GM23338 (cell line): ENCODE measurements around the gene KLC3. TPM values are rescaled to one million over a fixed set of nuclear protein-coding genes. Genes with fewer than 3 reads are reported as not detected.

Experiments
- ATAC-seq: fragments of 200-7000 bp; cut with Tn5 transposase; 3 replicates; pipeline ENCODE4 v1.9.1; 2020
- DNase-seq: peaks from one replicate; pipeline ENCODE4 v3.0.0-alpha.2; 2015; ENCODE audit warnings: low spot score
- H2AFZ ChIP-seq: fragments of 200-600 bp; sonication (generic); 2 replicates; pipeline ENCODE4 v1.8.0; 2016; ENCODE audit warnings: antibody characterized with exemption, mild to moderate bottlenecking, moderate library complexity
- H3F3A ChIP-seq: fragments of 200-600 bp; sonication (generic); replicated peaks from 2 replicates; pipeline ENCODE4 v1.8.0; 2017; ENCODE audit warnings: antibody characterized with exemption, mixed run types, low read depth
- H3K27ac ChIP-seq: fragments of 200-600 bp; sonication (generic); 2 replicates; pipeline ENCODE4 v1.6.1; 2016; ENCODE audit warnings: low read depth
- H3K27me3 ChIP-seq: fragments of 200-600 bp; sonication (generic); 2 replicates; pipeline ENCODE4 v1.8.0; 2016; ENCODE audit warnings: mild to moderate bottlenecking, mixed run types, moderate library complexity; ENCODE audit not compliant: insufficient read depth
- H3K36me3 ChIP-seq: fragments of 200-600 bp; sonication (generic); 2 replicates; pipeline ENCODE4 v1.8.0; 2016; ENCODE audit warnings: mild to moderate bottlenecking; ENCODE audit not compliant: insufficient read depth
- H3K4me1 ChIP-seq: fragments of 200-600 bp; sonication (generic); 2 replicates; pipeline ENCODE4 v1.8.0; 2016; ENCODE audit warnings: mild to moderate bottlenecking, moderate library complexity; ENCODE audit not compliant: insufficient read depth
- H3K4me2 ChIP-seq: fragments of 200-600 bp; sonication (generic); 2 replicates; pipeline ENCODE4 v1.7.1; 2017; ENCODE audit warnings: mixed run types
- H3K4me3 ChIP-seq: fragments of 200-600 bp; sonication (generic); 2 replicates; pipeline ENCODE4 v1.6.1; 2016; ENCODE audit warnings: mixed run types
- H3K79me2 ChIP-seq: fragments of 200-600 bp; sonication (generic); replicated peaks from 2 replicates; pipeline ENCODE4 v1.8.0; 2017; ENCODE audit warnings: mild to moderate bottlenecking; ENCODE audit not compliant: insufficient read depth
- H3K9me2 ChIP-seq: fragments of 200-600 bp; sonication (generic); 2 replicates; pipeline ENCODE4 v1.8.0; 2017; ENCODE audit not compliant: insufficient read depth
- H4K20me1 ChIP-seq: fragments of 200-600 bp; sonication (generic); replicated peaks from 2 replicates; pipeline ENCODE4 v1.8.0; 2017; ENCODE audit warnings: mild to moderate bottlenecking; ENCODE audit not compliant: insufficient read depth
- H3K27ac Mint-ChIP-seq: 2 replicates; pipeline ENCODE4 v1.8.0; 2020; ENCODE audit warnings: inconsistent platforms, mild to moderate bottlenecking, moderate library complexity, mixed read lengths
- H3K27me3 Mint-ChIP-seq: 3 replicates; pipeline ENCODE4 v1.8.0; 2022; ENCODE audit warnings: low read depth, mild to moderate bottlenecking, moderate library complexity, mixed read lengths, inconsistent platforms; ENCODE audit not compliant: insufficient read depth, poor library complexity
- H3K36me3 Mint-ChIP-seq: 3 replicates; pipeline ENCODE4 v1.8.0; 2021; ENCODE audit warnings: low read depth, mild to moderate bottlenecking, inconsistent platforms, moderate library complexity, mixed read lengths
- H3K4me1 Mint-ChIP-seq: 3 replicates; pipeline ENCODE4 v1.8.0; 2020; ENCODE audit warnings: mild to moderate bottlenecking, inconsistent platforms, mixed read lengths
- H3K4me3 Mint-ChIP-seq: 3 replicates; pipeline ENCODE4 v1.8.0; 2021; ENCODE audit warnings: moderate library complexity, mild to moderate bottlenecking, inconsistent platforms, mixed read lengths
- H3K9me3 Mint-ChIP-seq: 3 replicates; pipeline ENCODE4 v1.8.0; 2020; ENCODE audit warnings: moderate library complexity, mild to moderate bottlenecking, inconsistent platforms, mixed read lengths
- CREB1 ChIP-seq: fragments of 250-450 bp; sonication (Bioruptor Pico); IDR thresholded peaks from 2 replicates; pipeline ENCODE4 v1.5.0; 2020; ENCODE audit warnings: low read depth, mild to moderate bottlenecking, moderate library complexity
- EZH2 ChIP-seq: fragments of 200-600 bp; sonication (generic); IDR thresholded peaks from one replicate; pipeline ENCODE4 v1.8.0; 2017; ENCODE audit warnings: antibody characterized with exemption, mild to moderate bottlenecking, low read depth; ENCODE audit not compliant: unreplicated experiment
- EZH2phosphoT487 ChIP-seq: fragments of 200-600 bp; sonication (generic); IDR thresholded peaks from one replicate; pipeline ENCODE4 v1.8.1; 2018; ENCODE audit warnings: antibody characterized with exemption; ENCODE audit not compliant: unreplicated experiment
- JUNB ChIP-seq: IDR thresholded peaks from one replicate; pipeline ENCODE4 v1.6.1; 2016; ENCODE audit warnings: antibody characterized with exemption; ENCODE audit not compliant: unreplicated experiment
- NANOG ChIP-seq: IDR thresholded peaks from 2 replicates; pipeline ENCODE4 v1.6.1; 2016; ENCODE audit warnings: antibody characterized with exemption, borderline replicate concordance
- POLR2AphosphoS5 ChIP-seq: IDR thresholded peaks from 2 replicates; pipeline ENCODE4 v1.6.1; 2016; ENCODE audit warnings: antibody characterized with exemption, low read depth
- STAT1 ChIP-seq: IDR thresholded peaks from one replicate; pipeline ENCODE4 v1.6.1; 2016; ENCODE audit warnings: antibody characterized with exemption; ENCODE audit not compliant: unreplicated experiment
- ZNF114 ChIP-seq: fragments of 250-450 bp; sonication (Bioruptor Pico); IDR thresholded peaks from 2 replicates; pipeline ENCODE4 v1.5.0; 2020; ENCODE audit warnings: mild to moderate bottlenecking, moderate library complexity
- ZNF331 ChIP-seq: fragments of 250-450 bp; sonication (Bioruptor Pico); IDR thresholded peaks from 2 replicates; pipeline ENCODE4 v1.5.0; 2020; ENCODE audit warnings: low read depth, mild to moderate bottlenecking, moderate library complexity
- polyA plus RNA-seq: library from polyadenylated mRNA; unstranded; fragments of >200 nt; fragmentation: Nextera tagmentation; extraction: Ambion mirVana; gene quantifications from 2 replicates; pipeline ENCODE4 v1.2.1, GENCODE V29; 2016
- total RNA-seq: library from RNA; depleted of rRNA; stranded (reverse); fragments of >200 nt; shearing (Covaris generic); gene quantifications from 2 replicates; pipeline ENCODE4 v1.2.3, GENCODE V29; 2014
- TF ChIP-seq, protein P1 (sequence below): IDR thresholded peaks from 2 replicates; pipeline ENCODE4 v1.6.1; 2016; ENCODE audit warnings: antibody characterized with exemption
- TF ChIP-seq, protein P2 (sequence below): IDR thresholded peaks from one replicate; pipeline ENCODE4 v1.6.1; 2018; ENCODE audit warnings: antibody characterized with exemption; ENCODE audit not compliant: unreplicated experiment
- TF ChIP-seq, protein P3 (sequence below): fragments of 250-450 bp; sonication (Bioruptor Pico); IDR thresholded peaks from 2 replicates; pipeline ENCODE4 v1.5.0; 2020; ENCODE audit warnings: mild to moderate bottlenecking, moderate library complexity
- TF ChIP-seq, protein P4 (sequence below), 2 experiments: fragments of 200-600 bp in 1 of 2; sonication (generic) in 1 of 2; conservative IDR thresholded peaks; 2 replicates each; pipeline versions ENCODE4 v1.5.1 to v1.6.1; 2016 to 2017; ENCODE audit warnings: antibody characterized with exemption in 2 of 2, low read depth in 2 of 2, mild to moderate bottlenecking in 2 of 2, moderate library complexity in 1 of 2

Gene KLC3
- total and polyA plus RNA-seq, 2 experiments from 2014 or later = 3.1 to 6.4 TPM

DNA sequence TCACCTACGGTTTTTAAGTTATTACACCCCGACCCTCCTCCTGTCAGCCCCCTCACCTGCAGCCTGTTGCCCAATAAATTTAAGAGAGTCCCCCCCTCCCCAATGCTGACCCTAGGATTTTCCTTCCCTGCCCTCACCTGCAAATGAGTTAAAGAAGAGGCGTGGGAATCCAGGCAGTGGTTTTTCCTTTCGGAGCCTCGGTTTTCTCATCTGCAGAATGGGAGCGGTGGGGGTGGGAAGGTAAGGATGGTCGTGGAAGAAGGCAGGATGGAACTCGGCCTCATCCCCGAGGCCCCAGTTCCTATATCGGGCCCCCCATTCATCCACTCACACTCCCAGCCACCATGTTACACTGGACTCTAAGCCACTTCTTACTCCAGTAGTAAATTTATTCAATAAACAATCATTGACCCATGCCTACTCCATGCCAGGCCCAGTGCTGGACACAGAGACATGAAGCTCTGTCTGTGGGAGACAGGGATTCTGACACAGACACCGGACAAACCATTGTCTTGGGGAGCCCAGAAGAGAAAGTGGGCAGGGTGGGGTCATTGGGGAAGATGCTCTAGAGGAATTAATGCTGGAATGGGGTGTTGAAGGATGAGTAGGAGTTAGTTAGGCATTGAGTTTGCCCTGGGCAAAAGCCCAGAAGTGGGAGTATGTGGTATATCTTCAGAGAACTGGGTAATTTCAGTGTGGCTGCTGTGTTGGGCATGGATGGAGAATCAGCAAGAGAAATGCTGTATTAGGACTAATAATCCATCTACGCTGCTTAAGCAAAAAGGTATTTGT, 37.1 kb upstream of the KLC3 start:
- no peak for DNase-seq
- Histone ChIP-seq H3K27ac (no peak overlapping the region), H3F3A (peaks cover 2% of the 10 kb centered on the region; the same call in 1 of the 2 replicates), H3K27me3 (peaks cover 23% of the 10 kb centered on the region), H3K79me2 (no peaks in the 10 kb centered on the region), H3K36me3 (no peaks in the 10 kb centered on the region), H2AFZ (no peak overlapping the region), H4K20me1 (no peaks in the 10 kb centered on the region), H3K4me3 (no peak overlapping the region), H3K9me2 (no peaks in the 10 kb centered on the region), H3K4me2 (no peak overlapping the region), H3K4me1 (no peaks in the 10 kb centered on the region)
- ATAC-seq = no peak
- Mint-ChIP-seq H3K4me1 (peaks cover 2% of the 10 kb centered on the region; the same call in 2 of the 3 replicates), H3K36me3 (peaks cover 9% of the 10 kb centered on the region), H3K27ac (no peak overlapping the region), H3K27me3 (peaks cover 16% of the 10 kb centered on the region), H3K9me3 (peaks cover 4% of the 10 kb centered on the region; the same call in 1 of the 3 replicates), H3K4me3 (no peak overlapping the region)
- TF ChIP-seq, protein P1, sequence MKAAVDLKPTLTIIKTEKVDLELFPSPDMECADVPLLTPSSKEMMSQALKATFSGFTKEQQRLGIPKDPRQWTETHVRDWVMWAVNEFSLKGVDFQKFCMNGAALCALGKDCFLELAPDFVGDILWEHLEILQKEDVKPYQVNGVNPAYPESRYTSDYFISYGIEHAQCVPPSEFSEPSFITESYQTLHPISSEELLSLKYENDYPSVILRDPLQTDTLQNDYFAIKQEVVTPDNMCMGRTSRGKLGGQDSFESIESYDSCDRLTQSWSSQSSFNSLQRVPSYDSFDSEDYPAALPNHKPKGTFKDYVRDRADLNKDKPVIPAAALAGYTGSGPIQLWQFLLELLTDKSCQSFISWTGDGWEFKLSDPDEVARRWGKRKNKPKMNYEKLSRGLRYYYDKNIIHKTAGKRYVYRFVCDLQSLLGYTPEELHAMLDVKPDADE = no peak
- TF ChIP-seq, protein P2, sequence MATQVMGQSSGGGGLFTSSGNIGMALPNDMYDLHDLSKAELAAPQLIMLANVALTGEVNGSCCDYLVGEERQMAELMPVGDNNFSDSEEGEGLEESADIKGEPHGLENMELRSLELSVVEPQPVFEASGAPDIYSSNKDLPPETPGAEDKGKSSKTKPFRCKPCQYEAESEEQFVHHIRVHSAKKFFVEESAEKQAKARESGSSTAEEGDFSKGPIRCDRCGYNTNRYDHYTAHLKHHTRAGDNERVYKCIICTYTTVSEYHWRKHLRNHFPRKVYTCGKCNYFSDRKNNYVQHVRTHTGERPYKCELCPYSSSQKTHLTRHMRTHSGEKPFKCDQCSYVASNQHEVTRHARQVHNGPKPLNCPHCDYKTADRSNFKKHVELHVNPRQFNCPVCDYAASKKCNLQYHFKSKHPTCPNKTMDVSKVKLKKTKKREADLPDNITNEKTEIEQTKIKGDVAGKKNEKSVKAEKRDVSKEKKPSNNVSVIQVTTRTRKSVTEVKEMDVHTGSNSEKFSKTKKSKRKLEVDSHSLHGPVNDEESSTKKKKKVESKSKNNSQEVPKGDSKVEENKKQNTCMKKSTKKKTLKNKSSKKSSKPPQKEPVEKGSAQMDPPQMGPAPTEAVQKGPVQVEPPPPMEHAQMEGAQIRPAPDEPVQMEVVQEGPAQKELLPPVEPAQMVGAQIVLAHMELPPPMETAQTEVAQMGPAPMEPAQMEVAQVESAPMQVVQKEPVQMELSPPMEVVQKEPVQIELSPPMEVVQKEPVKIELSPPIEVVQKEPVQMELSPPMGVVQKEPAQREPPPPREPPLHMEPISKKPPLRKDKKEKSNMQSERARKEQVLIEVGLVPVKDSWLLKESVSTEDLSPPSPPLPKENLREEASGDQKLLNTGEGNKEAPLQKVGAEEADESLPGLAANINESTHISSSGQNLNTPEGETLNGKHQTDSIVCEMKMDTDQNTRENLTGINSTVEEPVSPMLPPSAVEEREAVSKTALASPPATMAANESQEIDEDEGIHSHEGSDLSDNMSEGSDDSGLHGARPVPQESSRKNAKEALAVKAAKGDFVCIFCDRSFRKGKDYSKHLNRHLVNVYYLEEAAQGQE = no peak
- TF ChIP-seq POLR2AphosphoS5 = no peak
- no peak for TF ChIP-seq EZH2phosphoT487
- no peak for TF ChIP-seq STAT1
- TF ChIP-seq, protein P3, sequence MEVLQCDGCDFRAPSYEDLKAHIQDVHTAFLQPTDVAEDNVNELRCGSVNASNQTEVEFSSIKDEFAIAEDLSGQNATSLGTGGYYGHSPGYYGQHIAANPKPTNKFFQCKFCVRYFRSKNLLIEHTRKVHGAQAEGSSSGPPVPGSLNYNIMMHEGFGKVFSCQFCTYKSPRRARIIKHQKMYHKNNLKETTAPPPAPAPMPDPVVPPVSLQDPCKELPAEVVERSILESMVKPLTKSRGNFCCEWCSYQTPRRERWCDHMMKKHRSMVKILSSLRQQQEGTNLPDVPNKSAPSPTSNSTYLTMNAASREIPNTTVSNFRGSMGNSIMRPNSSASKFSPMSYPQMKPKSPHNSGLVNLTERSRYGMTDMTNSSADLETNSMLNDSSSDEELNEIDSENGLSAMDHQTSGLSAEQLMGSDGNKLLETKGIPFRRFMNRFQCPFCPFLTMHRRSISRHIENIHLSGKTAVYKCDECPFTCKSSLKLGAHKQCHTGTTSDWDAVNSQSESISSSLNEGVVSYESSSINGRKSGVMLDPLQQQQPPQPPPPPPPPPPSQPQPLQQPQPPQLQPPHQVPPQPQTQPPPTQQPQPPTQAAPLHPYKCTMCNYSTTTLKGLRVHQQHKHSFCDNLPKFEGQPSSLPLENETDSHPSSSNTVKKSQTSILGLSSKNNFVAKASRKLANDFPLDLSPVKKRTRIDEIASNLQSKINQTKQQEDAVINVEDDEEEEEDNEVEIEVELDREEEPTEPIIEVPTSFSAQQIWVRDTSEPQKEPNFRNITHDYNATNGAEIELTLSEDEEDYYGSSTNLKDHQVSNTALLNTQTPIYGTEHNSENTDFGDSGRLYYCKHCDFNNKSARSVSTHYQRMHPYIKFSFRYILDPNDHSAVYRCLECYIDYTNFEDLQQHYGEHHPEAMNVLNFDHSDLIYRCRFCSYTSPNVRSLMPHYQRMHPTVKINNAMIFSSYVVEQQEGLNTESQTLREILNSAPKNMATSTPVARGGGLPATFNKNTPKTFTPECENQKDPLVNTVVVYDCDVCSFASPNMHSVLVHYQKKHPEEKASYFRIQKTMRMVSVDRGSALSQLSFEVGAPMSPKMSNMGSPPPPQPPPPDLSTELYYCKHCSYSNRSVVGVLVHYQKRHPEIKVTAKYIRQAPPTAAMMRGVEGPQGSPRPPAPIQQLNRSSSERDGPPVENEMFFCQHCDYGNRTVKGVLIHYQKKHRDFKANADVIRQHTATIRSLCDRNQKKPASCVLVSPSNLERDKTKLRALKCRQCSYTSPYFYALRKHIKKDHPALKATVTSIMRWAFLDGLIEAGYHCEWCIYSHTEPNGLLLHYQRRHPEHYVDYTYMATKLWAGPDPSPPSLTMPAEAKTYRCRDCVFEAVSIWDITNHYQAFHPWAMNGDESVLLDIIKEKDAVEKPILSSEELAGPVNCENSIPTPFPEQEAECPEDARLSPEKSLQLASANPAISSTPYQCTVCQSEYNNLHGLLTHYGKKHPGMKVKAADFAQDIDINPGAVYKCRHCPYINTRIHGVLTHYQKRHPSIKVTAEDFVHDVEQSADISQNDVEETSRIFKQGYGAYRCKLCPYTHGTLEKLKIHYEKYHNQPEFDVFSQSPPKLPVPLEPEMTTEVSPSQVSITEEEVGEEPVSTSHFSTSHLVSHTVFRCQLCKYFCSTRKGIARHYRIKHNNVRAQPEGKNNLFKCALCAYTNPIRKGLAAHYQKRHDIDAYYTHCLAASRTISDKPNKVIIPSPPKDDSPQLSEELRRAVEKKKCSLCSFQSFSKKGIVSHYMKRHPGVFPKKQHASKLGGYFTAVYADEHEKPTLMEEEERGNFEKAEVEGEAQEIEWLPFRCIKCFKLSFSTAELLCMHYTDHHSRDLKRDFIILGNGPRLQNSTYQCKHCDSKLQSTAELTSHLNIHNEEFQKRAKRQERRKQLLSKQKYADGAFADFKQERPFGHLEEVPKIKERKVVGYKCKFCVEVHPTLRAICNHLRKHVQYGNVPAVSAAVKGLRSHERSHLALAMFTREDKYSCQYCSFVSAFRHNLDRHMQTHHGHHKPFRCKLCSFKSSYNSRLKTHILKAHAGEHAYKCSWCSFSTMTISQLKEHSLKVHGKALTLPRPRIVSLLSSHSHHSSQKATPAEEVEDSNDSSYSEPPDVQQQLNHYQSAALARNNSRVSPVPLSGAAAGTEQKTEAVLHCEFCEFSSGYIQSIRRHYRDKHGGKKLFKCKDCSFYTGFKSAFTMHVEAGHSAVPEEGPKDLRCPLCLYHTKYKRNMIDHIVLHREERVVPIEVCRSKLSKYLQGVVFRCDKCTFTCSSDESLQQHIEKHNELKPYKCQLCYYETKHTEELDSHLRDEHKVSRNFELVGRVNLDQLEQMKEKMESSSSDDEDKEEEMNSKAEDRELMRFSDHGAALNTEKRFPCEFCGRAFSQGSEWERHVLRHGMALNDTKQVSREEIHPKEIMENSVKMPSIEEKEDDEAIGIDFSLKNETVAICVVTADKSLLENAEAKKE (CRISPR knock-in tag) = no peak
- no peak for TF ChIP-seq JUNB
- no peak for TF ChIP-seq EZH2
- TF ChIP-seq, protein P4, sequence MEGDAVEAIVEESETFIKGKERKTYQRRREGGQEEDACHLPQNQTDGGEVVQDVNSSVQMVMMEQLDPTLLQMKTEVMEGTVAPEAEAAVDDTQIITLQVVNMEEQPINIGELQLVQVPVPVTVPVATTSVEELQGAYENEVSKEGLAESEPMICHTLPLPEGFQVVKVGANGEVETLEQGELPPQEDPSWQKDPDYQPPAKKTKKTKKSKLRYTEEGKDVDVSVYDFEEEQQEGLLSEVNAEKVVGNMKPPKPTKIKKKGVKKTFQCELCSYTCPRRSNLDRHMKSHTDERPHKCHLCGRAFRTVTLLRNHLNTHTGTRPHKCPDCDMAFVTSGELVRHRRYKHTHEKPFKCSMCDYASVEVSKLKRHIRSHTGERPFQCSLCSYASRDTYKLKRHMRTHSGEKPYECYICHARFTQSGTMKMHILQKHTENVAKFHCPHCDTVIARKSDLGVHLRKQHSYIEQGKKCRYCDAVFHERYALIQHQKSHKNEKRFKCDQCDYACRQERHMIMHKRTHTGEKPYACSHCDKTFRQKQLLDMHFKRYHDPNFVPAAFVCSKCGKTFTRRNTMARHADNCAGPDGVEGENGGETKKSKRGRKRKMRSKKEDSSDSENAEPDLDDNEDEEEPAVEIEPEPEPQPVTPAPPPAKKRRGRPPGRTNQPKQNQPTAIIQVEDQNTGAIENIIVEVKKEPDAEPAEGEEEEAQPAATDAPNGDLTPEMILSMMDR (conservative IDR thresholded peaks at IDR 0.05; ENCODE audit: low read depth in 2 of 2) = no peak
- no peak for TF ChIP-seq ZNF331 (CRISPR knock-in tag)
- TF ChIP-seq NANOG = no peak
- no peak for TF ChIP-seq ZNF114
- no peak for TF ChIP-seq CREB1 (CRISPR knock-in tag)
